ENCODE results near the gene CD3E. TPM values are rescaled to one million over a fixed set of nuclear protein-coding genes. Genes with fewer than 3 reads are reported as not detected.

Gene CD3E
- total and polyA plus RNA-seq, 12 donors: 0.63 to 3.4 (median 2.7) TPM; not detected in 2

DNA sequence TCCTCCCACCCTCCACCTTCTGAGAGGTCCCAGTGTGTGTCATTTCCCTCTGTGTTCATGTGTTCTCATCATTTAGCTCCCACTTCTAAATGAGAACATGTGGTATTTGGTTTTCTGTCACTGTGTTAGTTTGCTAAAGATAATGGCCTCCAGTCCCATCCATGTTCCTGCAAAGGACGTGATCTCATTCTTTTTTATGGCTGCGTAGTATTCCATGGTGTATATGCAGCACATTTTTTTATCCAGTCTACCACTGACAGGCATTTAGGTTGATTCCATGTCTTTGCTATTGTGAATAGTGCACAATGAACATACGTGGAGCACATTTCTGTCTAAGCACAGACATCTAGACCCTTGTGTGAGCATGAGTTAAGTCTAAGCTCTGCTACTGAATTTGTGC is 5.7 kb downstream of the CD3E start:
- Histone ChIP-seq H3K4me1 (replicated peaks in 1 of 2) (no peaks in the 10 kb centered on the region), H3K9me3 (replicated peaks in 1 of 3) (no peaks in the 10 kb centered on the region), H3K27ac (no peak overlapping the region), H3K27me3 (peaks cover 18% of the 10 kb centered on the region), H3K36me3 (replicated peaks in 1 of 2) (no peaks in the 10 kb centered on the region), H3K4me3 (no peak overlapping the region)
- DNase-seq: no peak
- intact Hi-C loops (cut with DNase I): no loop called here
- no peak for TF ChIP-seq POLR2A (IDR thresholded peaks at IDR 0.05)
- TF ChIP-seq, protein P1, sequence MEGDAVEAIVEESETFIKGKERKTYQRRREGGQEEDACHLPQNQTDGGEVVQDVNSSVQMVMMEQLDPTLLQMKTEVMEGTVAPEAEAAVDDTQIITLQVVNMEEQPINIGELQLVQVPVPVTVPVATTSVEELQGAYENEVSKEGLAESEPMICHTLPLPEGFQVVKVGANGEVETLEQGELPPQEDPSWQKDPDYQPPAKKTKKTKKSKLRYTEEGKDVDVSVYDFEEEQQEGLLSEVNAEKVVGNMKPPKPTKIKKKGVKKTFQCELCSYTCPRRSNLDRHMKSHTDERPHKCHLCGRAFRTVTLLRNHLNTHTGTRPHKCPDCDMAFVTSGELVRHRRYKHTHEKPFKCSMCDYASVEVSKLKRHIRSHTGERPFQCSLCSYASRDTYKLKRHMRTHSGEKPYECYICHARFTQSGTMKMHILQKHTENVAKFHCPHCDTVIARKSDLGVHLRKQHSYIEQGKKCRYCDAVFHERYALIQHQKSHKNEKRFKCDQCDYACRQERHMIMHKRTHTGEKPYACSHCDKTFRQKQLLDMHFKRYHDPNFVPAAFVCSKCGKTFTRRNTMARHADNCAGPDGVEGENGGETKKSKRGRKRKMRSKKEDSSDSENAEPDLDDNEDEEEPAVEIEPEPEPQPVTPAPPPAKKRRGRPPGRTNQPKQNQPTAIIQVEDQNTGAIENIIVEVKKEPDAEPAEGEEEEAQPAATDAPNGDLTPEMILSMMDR (IDR thresholded peaks at IDR 0.05): no peak
- 76 to 86% (median 82%) methylated on average over 3 of the region's 3 CpGs for WGBS, 4 donors

DNA sequence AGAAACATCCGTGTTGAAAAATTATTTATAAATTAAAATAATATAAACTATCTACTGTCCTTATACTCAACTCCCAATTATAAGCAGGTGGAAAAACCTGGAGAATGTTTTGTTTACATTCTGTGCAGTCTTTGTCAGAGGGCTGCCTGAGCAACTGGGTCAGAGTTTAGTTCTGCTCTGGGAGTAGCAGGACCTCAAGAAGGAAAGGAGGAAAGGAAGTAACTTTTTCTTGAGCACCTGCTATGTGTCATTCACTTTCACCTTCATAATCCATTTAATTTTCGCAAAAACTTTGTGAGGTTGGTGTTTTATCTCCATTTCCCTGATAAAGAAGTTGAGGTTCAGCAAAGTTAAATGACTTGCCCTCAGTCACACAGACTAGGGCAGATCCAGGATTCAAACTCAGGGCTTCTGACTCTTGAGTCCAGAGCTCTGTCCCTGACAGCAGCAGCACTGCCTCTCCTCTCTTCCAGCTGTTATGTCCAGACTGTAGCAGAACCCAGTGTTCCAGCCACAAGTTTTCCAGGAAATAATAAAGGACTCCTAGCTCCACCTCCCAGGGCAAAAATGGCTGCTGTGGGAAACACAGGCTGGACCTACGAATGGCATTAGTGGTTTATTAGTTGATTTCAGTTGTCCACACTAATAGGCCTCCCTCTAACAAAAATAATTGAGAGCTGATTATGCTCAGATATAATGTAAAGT is 6.4 kb downstream of the CD3E start:
- WGBS, 4 donors: 63 to 71% (median 65%) methylated on average over 3 of the region's 3 CpGs
- no peaks in the 10 kb centered on the region for H3K36me3 ChIP-seq (replicated peaks in 1 of 2)
- H3K4me1 ChIP-seq (replicated peaks in 1 of 2): no peaks in the 10 kb centered on the region
- H3K4me3 ChIP-seq: no peak overlapping the region
- intact Hi-C loops (cut with DNase I): no loop called here
- H3K9me3 ChIP-seq (replicated peaks in 1 of 3): no peaks in the 10 kb centered on the region
- peaks cover 18% of the 10 kb centered on the region for H3K27me3 ChIP-seq
- no peak overlapping the region for H3K27ac ChIP-seq
- no peak for DNase-seq
- no peak for TF ChIP-seq POLR2A (IDR thresholded peaks at IDR 0.05)
- TF ChIP-seq, protein P1 (IDR thresholded peaks at IDR 0.05): no peak

DNA sequence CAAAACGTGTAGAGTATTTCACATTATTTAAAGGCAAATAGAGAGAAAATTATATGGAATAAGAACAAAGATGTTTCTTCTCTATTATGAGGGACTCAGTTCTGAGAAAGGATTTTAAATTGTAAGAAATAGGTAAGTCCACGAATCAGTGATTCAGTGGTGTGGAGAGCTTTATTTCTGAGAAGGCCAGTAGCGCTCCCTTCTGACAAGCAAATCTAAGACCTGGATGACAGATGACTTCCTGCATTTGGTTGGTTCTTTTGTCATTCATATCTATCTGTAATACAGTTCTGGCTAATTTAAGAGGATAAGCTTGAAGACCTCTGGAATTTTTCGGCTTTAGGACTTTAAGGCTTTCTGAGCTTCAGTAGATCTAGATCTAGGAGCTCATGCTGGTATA is 7.0 kb downstream of the CD3E start:
- Histone ChIP-seq H3K27me3 (peaks cover 18% of the 10 kb centered on the region), H3K36me3 (replicated peaks in 1 of 2) (no peaks in the 10 kb centered on the region), H3K27ac (no peak overlapping the region), H3K4me3 (no peak overlapping the region), H3K4me1 (replicated peaks in 1 of 2) (peaks cover 0 to 2% of the 10 kb centered on the region in 2 donors), H3K9me3 (replicated peaks in 1 of 3) (no peaks in the 10 kb centered on the region)
- intact Hi-C loops (cut with DNase I): no loop called here
- WGBS, 4 donors: 53 to 63% (median 57%) methylated on average over 4 of the region's 4 CpGs
- no peak for DNase-seq
- no peak for TF ChIP-seq POLR2A (IDR thresholded peaks at IDR 0.05)

DNA sequence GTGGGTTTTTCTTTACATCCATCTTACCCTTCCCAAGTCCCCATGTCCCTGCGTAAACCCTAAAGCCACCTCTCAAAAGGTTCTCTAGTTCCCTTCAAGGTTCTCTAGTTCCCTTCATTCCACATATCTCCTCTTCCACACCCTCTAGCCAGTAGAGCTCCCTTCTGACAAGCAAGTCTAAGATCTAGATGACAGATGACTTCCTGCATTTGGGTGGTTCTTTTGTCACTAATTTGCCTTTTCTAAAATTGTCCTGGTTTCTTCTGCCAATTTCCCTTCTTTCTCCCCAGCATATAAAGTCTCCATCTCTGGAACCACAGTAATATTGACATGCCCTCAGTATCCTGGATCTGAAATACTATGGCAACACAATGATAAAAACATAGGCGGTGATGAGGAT is 7.8 kb downstream of the CD3E start:
- TF ChIP-seq, protein P1 (IDR thresholded peaks at IDR 0.05): no peak
- TF ChIP-seq POLR2A (IDR thresholded peaks at IDR 0.05): no peak

DNA sequence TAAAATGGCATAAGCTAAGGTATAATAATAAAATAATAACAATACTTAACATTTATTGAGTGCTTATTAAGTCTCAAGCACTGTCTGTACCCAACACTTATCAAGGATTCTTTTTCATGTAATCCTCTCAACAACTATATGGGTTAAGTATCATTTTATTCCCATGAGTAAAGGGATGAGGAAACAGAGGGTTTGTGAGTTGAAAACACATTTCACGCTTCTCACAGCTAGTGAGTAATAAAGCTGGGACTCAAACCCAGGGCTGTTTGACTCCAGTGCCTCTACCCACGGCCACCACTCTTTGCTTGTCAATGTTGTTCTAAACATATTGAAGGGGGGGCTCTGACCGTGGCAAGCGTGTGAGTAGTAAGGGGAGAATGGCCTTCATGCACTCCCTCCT is 8.7 kb downstream of the CD3E start:
- WGBS, 4 donors: 31 to 53% (median 38%) methylated on average over 4 of the region's 4 CpGs
- H3K4me1 ChIP-seq (replicated peaks in 1 of 2): peaks cover 0 to 9% of the 10 kb centered on the region in 2 donors
- DNase-seq: no peak
- no peak overlapping the region for H3K27ac ChIP-seq
- H3K4me3 ChIP-seq: no peak overlapping the region
- no peaks in the 10 kb centered on the region for H3K9me3 ChIP-seq (replicated peaks in 1 of 3)
- intact Hi-C loops (cut with DNase I): no loop called here
- H3K36me3 ChIP-seq (replicated peaks in 1 of 2): no peaks in the 10 kb centered on the region
- TF ChIP-seq, protein P1 (IDR thresholded peaks at IDR 0.05): no peak
- no peak for TF ChIP-seq POLR2A (IDR thresholded peaks at IDR 0.05)
- peaks cover 18% of the 10 kb centered on the region for H3K27me3 ChIP-seq

More for the DNA sequence above, 7.8 kb downstream of the CD3E start:
- 77 to 85% (median 83%) methylated on average over 2 of the region's 2 CpGs for WGBS, 4 donors
- Histone ChIP-seq H3K4me3 (no peak overlapping the region), H3K9me3 (replicated peaks in 1 of 3) (no peaks in the 10 kb centered on the region), H3K27ac (no peak overlapping the region), H3K36me3 (replicated peaks in 1 of 2) (no peaks in the 10 kb centered on the region), H3K27me3 (peaks cover 18% of the 10 kb centered on the region), H3K4me1 (replicated peaks in 1 of 2) (peaks cover 0 to 9% of the 10 kb centered on the region in 2 donors)
- no peak for DNase-seq
- intact Hi-C loops (cut with DNase I): no loop called here

Measured in adrenal gland (tissue), 12 donors.